Smooth muscle cell (in vitro differentiated cells): ENCODE data around the gene FBLN5. TPM values are rescaled to one million over a fixed set of nuclear protein-coding genes. Genes with fewer than 3 reads are reported as not detected.
"Not testable (repeated sequence)": the region's sequence is repeated elsewhere in the genome, so short reads cannot be mapped to it uniquely, and the experiment has no call there.

ENCODE experiments used
- DNase-seq: peaks from one replicate; lab custom pipeline; 2025; ENCODE audit not compliant: unreplicated experiment; lab: John Stamatoyannopoulos, UW
- H2AFZ ChIP-seq: fragments of 200-600 bp; sonication (generic); 2 replicates; pipeline ENCODE4 v1.6.0; 2016; ENCODE audit warnings: antibody characterized with exemption, low read depth, mild to moderate bottlenecking
- H3F3A ChIP-seq: fragments of 200-600 bp; sonication (generic); 2 replicates; pipeline ENCODE4 v1.6.0; 2017; ENCODE audit warnings: antibody characterized with exemption, low read depth
- H3K27ac ChIP-seq: fragments of 200-600 bp; sonication (generic); 2 replicates; pipeline ENCODE4 v1.5.1; 2016; ENCODE audit warnings: low read depth, mild to moderate bottlenecking
- H3K27me3 ChIP-seq: fragments of 200-600 bp; sonication (generic); 2 replicates; pipeline ENCODE4 v1.6.1; 2016; ENCODE audit warnings: low read depth, mild to moderate bottlenecking
- H3K36me3 ChIP-seq: fragments of 200-600 bp; sonication (generic); 2 replicates; pipeline ENCODE4 v1.5.1; 2016; ENCODE audit warnings: low read depth
- H3K4me1 ChIP-seq: fragments of 200-600 bp; sonication (generic); 2 replicates; pipeline ENCODE4 v1.5.1; 2016; ENCODE audit warnings: low read depth
- H3K4me2 ChIP-seq: fragments of 200-600 bp; sonication (generic); 2 replicates; pipeline ENCODE4 v1.6.0; 2016; ENCODE audit warnings: mild to moderate bottlenecking
- H3K4me3 ChIP-seq: fragments of 200-600 bp; sonication (generic); 2 replicates; pipeline ENCODE4 v1.5.1; 2016; ENCODE audit warnings: mild to moderate bottlenecking
- H3K79me2 ChIP-seq: fragments of 200-600 bp; sonication (generic); 2 replicates; pipeline ENCODE4 v1.6.0; 2016; ENCODE audit warnings: low read depth, mild to moderate bottlenecking
- H3K9ac ChIP-seq: fragments of 200-600 bp; sonication (generic); 2 replicates; pipeline ENCODE4 v1.6.0; 2016; ENCODE audit warnings: low read depth
- H3K9me3 ChIP-seq: fragments of 200-600 bp; sonication (generic); replicated peaks from 2 replicates; pipeline ENCODE4 v1.5.1; 2016; ENCODE audit warnings: low read depth
- H4K20me1 ChIP-seq: fragments of 200-600 bp; sonication (generic); 2 replicates; pipeline ENCODE4 v1.6.0; 2016; ENCODE audit warnings: low read depth
- WGBS: methylation state at CpG from one replicate; pipeline ENCODE4 v1.1.7; 2016; ENCODE audit warnings: low lambda C conversion rate; 5-methylcytosine and 5-hydroxymethylcytosine counted together
- polyA plus RNA-seq: library from polyadenylated mRNA; unstranded; fragments of >200 nt; fragmentation: Nextera tagmentation; extraction: Ambion mirVana; gene quantifications from 2 replicates; pipeline ENCODE4 v1.2.1, GENCODE V29; 2016
- total RNA-seq: library from RNA; depleted of rRNA; stranded (reverse); fragments of >200 nt; gene quantifications from 2 replicates; pipeline ENCODE4 v1.2.3, GENCODE V29; 2014
- TF ChIP-seq, protein P1 (sequence below): fragments of 200-600 bp; sonication (generic); IDR thresholded peaks from 2 replicates; pipeline ENCODE4 v1.5.1; 2017; ENCODE audit warnings: borderline replicate concordance, mild to moderate bottlenecking, antibody characterized with exemption; ENCODE audit not compliant: insufficient read depth, poor library complexity, severe bottlenecking

FBLN5 gene
- total and polyA plus RNA-seq, 2 experiments from 2014 or later, result 109 to 154 TPM

- Histone ChIP-seq H3K36me3 (no peaks in the 10 kb centered on the region), H3K27ac (no peak overlapping the region), H3K4me1 (no peaks in the 10 kb centered on the region), H3K4me3 (no peak overlapping the region), H3K4me2 (no peak overlapping the region), H4K20me1 (no peaks in the 10 kb centered on the region), H3K27me3 (no peaks in the 10 kb centered on the region), H3K9ac (no peak overlapping the region), H3K9me3 (no peaks in the 10 kb centered on the region), H3F3A (no peaks in the 10 kb centered on the region), H2AFZ (no peak overlapping the region), H3K79me2 (no peaks in the 10 kb centered on the region)
- TF ChIP-seq, protein P1, sequence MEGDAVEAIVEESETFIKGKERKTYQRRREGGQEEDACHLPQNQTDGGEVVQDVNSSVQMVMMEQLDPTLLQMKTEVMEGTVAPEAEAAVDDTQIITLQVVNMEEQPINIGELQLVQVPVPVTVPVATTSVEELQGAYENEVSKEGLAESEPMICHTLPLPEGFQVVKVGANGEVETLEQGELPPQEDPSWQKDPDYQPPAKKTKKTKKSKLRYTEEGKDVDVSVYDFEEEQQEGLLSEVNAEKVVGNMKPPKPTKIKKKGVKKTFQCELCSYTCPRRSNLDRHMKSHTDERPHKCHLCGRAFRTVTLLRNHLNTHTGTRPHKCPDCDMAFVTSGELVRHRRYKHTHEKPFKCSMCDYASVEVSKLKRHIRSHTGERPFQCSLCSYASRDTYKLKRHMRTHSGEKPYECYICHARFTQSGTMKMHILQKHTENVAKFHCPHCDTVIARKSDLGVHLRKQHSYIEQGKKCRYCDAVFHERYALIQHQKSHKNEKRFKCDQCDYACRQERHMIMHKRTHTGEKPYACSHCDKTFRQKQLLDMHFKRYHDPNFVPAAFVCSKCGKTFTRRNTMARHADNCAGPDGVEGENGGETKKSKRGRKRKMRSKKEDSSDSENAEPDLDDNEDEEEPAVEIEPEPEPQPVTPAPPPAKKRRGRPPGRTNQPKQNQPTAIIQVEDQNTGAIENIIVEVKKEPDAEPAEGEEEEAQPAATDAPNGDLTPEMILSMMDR, result no peak
- no peak for DNase-seq
- WGBS, result 93% methylated on average over 5 of the region's 5 CpGs
Observed at GRCh38 chr14:91898372-91898771, 49.1 kb downstream of the FBLN5 start.

- not testable (repeated sequence) for DNase-seq, H2AFZ ChIP-seq, H4K20me1 ChIP-seq, H3K27me3 ChIP-seq, H3K9ac ChIP-seq, H3K9me3 ChIP-seq, H3K79me2 ChIP-seq, H3K36me3 ChIP-seq, H3K4me3 ChIP-seq, H3F3A ChIP-seq, H3K4me1 ChIP-seq, H3K4me2 ChIP-seq
- WGBS, result 73% methylated on average over 5 of the region's 5 CpGs
- H3K27ac ChIP-seq, result peak overlapping the region; percentile 9
Observed at GRCh38 chr14:91897716-91898115, 49.8 kb downstream of the FBLN5 start.

DNA sequence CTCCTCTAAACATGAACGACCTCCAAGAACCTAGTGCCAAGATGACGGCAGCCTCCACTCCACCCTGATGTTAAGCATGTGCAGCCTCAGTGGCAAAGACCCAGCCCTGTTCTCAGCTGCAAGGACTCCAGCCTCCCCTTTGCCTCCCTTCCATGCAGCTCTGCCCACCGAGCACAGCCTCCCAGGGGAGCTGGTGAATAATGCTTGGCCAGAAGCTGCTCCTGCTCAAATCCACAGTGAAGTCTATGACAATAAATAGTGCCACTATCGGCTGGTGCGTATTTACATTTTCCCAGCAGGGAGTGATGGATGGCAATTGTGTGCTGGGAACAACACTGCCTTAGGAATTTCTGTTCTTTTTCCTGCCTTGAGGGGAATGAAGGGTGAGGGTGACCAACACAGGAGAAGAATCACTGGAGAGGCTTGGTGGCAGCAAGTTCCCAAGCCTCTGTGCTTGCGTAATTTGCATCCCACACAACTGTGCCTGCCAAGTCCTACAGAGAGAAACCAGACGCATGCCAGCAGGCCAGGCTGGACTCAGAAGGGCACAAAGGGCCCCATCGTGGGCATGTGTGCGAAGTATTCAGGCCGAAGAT lies 50.3 kb downstream of the FBLN5 start:
- H3K9me3 ChIP-seq, result no peaks in the 10 kb centered on the region
- H3K36me3 ChIP-seq, result no peaks in the 10 kb centered on the region
- H3K4me1 ChIP-seq, result no peaks in the 10 kb centered on the region
- H4K20me1 ChIP-seq, result no peaks in the 10 kb centered on the region
- H3K4me3 ChIP-seq, result no peak overlapping the region
- H3K27ac ChIP-seq, result peak overlapping the region; percentile 9
- TF ChIP-seq, protein P1, result no peak
- no peaks in the 10 kb centered on the region for H3K79me2 ChIP-seq
- H2AFZ ChIP-seq, result no peak overlapping the region
- H3K4me2 ChIP-seq, result no peak overlapping the region
- no peaks in the 10 kb centered on the region for H3F3A ChIP-seq
- no peaks in the 10 kb centered on the region for H3K27me3 ChIP-seq
- no peak for DNase-seq
- WGBS, result 42% methylated on average over 10 of the region's 10 CpGs
- H3K9ac ChIP-seq, result no peak overlapping the region

DNA sequence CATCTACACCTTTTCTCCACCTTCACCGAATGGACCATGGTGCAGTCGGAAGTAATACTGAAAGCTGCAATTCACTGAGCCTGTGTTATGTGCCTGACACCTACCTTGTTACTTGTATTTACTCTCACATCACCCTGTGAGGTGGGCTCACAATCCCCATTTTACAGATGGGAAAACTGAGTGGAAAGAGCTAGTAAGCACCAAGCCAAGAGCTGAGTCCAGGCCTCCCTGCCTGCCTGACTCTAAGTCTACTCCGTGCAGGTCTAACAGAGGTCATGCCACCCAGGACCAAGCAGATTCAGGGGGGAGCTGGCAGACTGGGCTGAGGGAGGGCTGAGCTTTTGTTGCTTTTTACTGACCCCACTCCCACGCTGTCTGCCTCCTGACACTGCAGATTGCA lies 51.1 kb downstream of the FBLN5 start:
- TF ChIP-seq, protein P1, result no peak
- 92% methylated on average over 4 of the region's 4 CpGs for WGBS
- Histone ChIP-seq H3K9ac (no peak overlapping the region), H3K27ac (no peak overlapping the region), H3K79me2 (no peaks in the 10 kb centered on the region), H2AFZ (no peak overlapping the region), H3K27me3 (no peaks in the 10 kb centered on the region), H3K4me1 (no peaks in the 10 kb centered on the region), H3F3A (no peaks in the 10 kb centered on the region), H3K36me3 (no peaks in the 10 kb centered on the region), H3K4me3 (no peak overlapping the region), H4K20me1 (no peaks in the 10 kb centered on the region), H3K9me3 (no peaks in the 10 kb centered on the region), H3K4me2 (no peak overlapping the region)
- no peak for DNase-seq
